HG03354 (cell line): Measurements from ENCODE around the gene HOXA2.

Experiments
- ATAC-seq: cut with Tn5 transposase; IDR thresholded peaks from one replicate; pipeline ENCODE4 v1.9.1; 2021; ENCODE audit warnings: mild to moderate bottlenecking; ENCODE audit not compliant: unreplicated experiment, poor library complexity, severe bottlenecking

The HOXA2 gene

DNA sequence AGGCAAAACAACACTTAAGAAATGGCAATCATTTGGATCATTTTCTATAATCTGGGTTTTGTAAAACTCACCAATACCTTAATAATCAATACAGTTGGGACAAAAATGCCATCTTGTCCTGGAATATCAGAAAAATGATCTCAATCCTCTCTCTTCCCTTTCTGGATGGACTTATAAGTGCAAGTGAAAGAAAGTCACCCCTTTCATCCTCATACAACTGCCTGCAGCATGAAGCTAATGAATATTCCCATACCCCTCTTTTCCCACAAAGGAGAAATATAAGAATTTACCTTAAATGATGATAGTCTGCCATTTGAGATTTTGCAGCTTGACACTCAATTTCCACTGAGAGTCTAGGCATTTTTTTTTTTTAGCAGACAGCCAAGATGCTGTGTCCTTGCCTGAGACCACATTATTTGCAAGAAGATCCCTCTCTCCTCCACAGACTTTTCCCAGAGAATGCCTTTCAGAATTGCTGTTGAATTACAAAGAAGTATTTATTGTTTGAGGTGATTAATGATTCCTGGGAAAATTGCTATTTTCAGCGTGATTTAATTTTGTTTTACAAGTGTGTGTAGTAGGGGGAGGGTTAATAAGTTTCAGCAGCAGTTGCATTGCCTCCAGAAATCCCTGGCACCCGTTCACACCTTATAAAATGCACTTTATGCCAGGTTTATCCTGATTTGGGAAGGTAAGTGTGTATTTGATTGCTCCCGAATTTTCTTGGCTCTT is 24.3 kb upstream of the HOXA2 start:
- ATAC-seq = no peak

DNA sequence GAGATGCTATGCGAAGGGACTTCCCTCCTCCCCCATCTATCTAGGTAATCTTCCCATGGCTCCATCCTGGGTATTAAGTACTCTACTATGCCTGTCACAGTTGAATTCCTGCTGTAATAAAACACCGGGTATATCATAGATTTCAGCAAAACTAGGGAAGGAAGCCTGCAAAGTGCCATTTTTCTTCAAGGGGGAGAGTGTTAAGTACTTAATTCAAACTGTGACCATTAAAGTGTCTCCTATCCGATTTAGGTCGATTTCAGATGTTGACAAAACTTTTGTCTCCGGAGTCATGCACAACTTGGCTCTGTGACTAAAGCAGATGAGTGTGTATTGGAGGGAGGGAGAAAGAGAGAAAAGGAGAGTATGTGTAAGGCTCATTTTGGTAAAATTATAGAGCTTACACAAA is 23.5 kb upstream of the HOXA2 start:
- no peak for ATAC-seq

DNA sequence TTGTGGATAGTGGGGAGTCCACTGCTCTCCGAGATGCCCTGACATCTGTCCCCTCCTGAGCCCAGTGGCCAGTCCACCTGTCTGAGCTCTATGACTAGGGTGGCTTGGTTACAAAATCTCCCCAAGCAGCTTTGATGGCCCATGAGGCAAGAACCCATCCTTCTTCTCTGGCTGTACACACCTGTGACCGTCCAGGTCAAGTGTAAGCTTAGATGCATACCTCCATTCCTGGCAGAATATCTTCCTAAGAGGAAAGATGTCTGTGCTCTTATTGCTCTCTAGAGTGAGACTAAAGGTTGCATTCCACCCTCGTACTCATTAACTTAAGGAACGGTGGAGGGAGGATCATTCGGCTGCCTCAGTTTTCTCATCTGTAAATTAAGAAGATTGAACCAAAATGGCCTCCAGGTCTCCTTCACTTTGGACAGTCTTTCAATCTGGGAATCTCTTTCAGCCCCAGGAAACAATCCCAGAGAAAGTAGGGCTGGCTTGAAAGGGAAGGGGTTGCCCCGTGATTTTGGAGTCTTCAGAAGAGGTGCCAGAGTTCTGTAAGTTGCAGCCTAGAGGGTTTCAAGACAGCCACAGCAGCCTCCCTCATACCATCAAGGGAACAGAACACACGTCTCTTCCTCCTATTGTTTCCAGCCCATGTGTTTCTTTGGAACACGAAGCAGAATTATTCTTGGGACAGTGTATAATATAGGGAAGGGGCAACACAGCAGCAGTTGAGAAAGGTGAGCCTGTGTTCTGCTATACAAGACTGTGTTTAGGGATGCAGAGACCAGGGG is 22.6 kb upstream of the HOXA2 start:
- ATAC-seq = no peak

DNA sequence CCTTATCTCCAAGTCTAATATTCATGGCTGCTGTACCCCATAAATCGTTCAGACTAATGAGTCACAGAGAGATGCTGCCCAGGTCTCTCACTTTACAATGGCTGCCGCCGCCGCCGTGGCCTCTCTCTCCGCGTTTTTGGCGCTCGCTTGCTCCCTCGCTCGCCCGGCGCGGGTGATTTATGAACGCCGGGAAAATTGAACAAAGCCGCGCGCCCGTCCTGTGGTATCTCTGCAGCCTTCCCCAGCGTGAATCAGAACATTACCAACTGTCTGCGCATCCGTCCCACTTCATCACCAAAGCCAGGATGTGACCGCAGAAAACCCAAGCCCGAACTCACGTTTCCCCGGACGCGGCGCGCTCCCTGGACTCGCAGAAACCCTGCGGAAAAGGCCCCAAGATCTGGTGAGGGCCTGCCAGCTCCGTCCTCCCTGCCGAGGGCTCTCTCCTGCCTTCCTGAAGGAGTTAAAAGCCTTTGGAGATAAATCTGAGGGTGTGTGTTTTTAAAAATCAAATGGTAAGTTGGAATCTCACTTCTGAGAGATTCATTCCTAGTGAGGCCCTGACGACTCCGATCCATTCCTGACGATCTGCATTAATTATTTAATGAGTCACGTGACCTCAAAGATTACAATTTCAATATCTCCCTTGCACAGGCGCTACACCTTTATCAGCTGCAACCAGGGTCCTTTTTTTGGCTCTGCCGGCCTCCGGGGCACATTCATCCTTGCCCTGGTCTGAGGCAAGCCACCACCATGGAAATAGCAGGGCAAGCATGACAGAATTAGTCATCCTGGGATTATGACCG is 21.8 kb upstream of the HOXA2 start:
- ATAC-seq = no peak

DNA sequence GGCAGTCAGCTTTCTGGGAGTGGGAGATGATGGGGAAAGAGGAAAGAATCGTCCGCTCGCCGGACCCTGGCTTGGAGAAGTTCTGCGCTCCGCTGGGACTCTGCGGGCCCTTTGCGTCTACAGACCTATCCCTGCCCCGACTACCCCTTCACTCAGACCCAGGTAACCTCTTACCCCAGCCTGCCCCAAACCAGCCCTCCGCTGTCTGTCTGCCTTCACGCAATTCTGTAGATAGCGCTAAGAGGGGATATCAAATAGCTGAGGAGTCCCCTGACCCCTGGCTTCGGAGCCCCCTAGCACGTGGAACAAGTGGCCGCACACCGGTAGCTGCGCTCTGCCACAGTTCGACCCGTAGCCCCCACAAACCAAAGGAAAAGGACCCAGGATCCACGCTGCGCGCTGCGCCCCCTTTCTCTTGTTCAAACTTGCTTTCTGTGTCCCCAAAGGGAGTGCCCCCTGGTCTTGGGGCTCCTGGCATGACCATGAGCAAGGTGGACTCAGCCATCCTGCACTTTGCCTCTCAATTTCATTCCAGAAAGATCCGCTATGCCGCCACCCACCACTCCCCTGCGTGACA is 21.1 kb upstream of the HOXA2 start:
- no peak for ATAC-seq

DNA sequence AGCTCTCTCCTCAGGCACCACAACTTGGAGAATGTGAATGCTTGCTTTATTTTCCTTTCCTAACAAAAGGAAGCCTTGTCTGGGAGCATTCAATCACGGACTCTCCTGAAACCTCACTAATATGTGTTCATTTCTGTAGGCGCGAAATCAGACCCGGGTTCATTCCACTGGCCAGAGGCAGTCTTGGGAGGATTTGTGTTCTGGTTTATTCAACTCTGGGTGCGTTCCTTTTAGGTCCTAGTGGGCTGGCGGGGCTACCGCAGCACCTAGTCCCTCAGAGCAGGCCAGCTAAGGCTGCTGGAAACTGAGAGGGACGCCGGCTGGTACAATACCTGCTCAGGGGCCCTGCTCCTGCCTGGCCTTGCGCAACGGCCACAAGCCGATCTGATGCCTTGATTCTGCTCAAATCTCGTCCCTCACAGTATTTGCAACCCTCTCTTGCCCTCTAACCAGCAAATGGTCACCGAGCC is 20.6 kb upstream of the HOXA2 start:
- ATAC-seq = no peak

DNA sequence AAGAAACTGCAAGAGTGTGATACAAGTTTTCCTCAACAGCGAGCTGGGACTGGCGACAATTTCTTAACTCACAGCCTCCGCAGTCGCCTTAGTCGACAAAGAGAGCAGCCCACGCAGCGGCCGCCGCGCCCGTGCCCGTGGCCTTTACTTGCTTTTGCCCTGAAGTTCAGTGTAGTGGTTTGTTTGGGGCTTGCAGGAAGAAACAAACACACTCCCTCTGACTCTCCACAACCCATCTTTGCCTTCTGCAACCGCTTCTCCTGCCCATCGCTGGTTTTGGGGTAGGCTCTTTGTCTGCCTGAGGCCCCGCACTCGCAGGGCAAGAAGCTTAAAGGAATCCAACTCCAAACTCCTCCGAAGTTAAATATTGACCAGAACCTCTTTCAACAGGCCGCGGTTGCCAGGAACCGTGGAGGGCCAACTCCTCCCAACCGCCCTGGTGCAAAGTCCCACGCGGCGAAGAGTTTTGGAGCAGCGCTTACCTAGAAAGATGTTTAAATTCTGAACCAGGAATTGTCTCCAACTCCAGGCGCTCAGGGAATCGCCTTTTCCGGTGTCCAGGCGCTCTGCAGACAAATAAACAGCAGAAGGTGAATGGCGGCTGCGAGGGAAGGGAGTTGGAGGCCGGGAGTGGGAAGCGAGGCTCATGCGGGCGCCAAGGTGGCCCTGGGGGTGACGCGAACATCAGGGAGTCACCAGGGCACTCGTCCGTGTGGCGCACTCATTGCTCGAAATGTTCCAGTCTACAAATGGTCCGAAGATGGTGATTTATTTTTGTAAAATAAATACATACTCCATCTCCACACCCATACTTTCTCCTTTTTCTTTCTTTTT is 19.8 kb upstream of the HOXA2 start:
- no peak for ATAC-seq

DNA sequence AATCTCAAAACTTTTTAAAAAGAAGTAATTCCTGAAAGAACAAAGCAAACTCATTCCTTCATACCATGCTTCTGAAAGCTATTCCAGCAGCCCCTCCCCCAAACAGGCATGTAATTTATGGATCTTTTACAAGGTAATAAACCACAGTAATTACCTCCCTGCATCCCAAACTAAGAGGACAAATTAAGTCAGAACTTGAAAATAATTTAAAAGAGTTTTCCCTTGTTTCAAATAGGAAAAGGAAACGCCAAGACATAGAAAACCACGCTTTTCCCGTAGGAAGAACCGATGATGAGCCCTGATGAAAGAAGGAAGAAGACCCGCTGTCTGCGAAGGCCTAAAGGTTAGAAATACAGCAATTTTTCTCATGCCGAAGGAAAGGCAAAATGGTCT is 19.2 kb upstream of the HOXA2 start:
- ATAC-seq = no peak

DNA sequence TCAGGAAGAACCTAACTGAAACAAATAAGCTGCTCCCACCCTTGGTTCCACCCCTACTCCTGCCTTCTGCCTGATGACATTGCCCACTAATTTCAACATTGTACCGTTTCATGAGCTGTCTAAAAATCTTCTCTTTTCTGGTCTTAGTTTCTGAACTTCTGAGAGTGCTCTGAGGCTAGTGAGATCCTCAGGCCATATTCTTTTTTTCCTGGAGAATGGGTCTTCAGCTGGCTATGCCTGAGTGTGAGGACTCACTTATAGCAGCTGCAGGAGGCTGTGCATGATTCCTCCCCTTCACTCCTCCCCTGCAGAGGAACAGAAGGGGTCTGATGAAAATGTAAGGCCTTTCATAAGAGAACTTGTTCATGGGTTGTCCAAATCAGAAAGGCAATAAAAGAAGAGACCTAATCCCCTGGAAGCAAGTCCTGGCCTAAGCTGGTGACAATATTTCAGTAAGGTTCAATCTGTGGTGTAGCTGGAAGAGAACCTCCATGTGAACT is 17.0 kb upstream of the HOXA2 start:
- ATAC-seq = no peak

DNA sequence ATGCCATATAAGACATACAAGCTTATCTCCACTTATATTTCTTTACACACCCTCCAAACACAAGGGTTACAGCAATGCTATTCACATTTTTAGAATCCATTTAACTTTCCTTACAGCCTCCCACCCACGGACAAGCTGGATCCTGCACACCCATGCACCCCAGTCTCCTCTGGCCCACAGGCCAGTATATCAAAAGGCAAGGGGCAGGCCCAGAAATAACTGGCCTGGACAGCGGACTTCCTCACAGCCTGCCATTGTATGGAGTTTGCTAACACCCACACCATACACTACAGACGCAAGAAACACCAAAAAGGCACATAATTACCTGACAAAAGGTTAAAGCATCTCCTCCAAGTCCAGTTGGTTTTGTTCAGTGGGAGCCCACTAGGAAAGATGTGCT is 16.1 kb upstream of the HOXA2 start:
- no peak for ATAC-seq

DNA sequence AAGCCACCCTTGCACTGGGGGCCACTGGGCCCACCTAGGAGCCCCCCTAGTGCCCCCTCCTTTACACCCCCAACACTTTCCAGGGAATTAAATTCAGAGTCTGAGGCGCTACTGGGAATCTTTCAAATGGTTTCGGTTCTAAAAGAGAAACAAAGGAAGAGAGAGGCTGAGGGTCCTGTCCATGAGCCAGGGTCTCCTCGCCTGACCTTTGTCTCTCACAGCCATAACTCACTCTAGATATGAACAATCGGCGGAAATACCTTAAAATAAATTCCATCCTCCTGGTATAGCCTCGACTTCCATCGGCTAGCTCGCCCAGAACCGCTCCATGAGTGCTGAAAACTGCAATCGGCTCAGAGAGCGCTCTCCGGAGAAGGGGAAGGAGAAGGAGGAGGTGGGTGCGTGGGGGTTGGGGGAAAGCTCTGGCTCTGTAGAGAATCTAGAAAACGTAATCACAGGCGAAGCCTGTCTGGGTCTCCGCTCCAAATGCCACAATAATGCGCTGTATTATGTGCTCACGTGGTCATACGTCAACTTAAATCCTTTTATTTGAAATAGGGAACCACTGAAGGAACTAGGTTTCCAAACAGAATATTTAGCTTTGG is 15.5 kb upstream of the HOXA2 start:
- no peak for ATAC-seq

DNA sequence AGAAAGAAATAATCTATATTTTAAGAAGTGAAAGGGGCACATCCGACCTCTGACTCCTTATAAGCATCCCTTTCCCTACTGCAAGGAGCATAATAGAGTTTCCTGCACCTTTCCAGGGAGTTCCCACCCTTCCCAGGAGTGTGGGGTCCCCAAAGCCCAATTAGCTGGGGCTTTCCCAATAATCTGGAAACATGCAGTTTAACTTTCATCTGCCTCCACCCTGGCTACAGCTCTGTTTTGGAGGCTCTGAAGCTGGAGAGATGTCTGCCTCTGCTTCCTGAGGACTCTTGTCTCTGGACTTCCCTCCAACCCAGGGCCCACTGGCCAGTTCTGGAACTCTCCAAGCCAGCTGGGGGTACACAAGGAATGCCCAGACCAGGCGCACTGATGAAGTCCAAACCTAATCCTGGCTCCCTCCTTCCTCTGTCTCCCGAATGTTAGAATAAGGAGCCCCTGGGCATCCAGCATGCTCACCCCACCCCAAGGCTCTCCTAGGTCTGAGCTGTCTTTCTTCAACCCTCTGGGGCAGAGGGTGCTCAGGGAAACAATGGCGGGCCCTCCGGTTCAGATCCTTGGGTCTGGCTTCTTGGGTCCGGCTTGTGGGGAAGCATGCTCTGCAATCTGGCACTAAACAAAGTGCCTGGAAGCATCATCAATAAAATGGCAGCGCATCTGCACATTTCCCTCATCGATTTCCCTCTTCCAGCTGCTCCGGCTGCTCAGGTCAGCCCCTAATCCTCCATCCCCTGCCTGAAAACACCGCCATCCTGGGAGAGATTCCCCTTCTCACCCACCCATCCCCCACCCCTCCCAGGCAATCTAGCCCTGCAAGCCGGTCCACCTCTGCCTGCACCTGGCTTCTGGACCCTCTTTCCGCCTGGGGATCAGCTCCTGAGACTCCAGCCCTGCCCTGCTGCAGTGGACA is 14.7 kb upstream of the HOXA2 start:
- no peak for ATAC-seq

DNA sequence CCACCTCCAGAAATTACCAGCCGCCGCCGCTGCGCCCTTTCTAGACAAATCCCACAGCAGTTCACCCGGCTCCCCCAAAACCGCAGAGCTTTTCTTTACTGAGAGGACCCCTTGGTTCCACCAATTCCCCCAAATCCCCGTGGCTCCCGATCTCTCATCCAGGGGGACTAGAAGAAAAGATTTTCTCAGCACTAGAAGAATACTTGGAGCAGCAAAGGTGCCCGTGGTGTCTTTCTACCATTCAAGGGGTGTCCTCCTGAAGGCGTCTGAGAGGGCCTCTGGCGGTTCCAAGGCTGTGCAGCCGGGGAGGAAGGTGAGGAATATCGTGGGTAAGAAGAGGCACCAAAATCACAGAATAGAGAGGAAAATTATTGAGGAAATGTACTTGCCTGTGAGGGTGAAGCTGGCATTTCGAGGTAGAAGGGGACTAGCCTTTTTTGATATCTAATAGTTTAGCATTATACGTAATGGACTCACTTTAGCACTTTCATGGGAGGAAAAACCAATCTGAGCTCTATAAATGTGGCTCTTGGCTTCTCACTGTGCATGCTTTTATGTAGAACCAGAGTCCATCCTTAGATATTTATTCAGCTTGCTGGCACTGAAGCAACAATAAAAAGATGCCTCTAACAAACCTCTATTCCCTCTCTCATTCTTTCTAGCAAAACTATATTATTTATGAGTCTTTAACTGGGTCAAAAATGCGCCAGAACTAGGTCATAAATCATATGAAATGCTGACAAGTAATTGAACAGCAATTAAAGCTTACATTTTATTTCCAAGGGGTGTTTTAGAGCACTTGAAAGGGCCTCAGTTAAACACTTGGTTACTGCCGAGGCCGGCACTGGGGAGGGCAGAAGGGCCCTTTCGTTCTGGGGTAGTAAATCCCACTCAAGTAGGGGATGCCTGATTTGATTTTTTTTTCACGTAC is 13.8 kb upstream of the HOXA2 start:
- no peak for ATAC-seq

DNA sequence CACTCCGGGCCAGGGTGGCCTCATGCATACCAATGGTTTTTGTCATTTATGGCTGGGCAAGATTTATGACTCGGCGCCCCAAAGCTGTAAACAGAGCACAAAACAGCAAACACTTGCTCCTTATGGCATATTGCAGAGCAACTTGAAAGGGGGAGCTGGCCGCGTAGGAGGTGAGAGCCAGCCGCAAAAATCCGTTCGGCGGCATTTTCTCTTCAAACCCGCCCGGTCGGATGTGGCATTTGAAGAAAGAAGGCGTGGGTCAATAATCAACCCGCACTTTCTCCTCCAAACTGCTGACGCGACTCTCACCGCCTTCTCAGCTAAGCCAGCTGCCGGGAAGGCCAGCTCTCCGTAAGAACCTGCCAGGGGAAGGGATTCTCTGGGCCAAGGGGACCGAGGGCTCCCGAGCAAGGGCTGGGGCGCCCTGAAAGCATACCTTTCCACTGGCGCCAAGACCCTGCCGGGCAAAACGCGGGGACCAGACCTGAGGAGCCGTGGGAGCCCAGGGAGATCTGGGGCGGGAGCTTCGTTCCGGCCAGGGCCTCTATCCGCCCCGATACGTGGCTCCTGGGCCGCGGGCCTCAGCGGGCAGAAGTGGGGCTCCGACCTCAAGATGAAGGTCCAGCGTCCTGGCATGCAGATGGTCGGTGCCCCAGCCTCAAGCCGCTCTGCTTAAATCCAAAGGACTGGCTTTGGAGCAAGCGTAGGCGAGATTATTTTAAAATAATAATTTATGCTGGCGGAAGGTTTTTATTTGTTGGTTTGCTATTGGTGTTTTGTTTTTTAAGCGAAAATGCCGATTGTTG is 12.9 kb upstream of the HOXA2 start:
- ATAC-seq = no peak

DNA sequence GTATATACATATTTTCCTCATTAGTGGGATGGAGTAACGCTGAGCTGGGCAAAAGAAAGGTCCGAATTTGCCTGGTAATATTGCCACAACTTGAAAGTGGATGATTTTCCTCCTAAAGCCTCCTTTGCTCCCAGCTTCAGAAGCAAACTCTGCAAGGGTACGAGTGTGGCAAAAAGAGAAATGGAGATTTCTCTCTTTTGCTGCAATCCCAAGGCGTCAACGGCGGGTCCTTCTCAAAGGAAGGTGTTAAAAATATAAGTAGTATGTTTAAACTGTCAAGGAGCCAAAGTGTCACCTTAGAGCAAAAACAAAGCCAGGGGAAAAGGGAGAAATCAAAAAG is 12.4 kb upstream of the HOXA2 start:
- no peak for ATAC-seq
